NCI-H2107 (cell line): ENCODE measurements around the gene CHST9.
"Not testable (repeated sequence)": the region's sequence is repeated elsewhere in the genome, so short reads cannot be mapped to it uniquely, and the experiment has no call there.

Experiments
- DNase-seq: peaks from one replicate; lab custom pipeline; 2025; lab: John Stamatoyannopoulos, UW

The CHST9 gene

DNA sequence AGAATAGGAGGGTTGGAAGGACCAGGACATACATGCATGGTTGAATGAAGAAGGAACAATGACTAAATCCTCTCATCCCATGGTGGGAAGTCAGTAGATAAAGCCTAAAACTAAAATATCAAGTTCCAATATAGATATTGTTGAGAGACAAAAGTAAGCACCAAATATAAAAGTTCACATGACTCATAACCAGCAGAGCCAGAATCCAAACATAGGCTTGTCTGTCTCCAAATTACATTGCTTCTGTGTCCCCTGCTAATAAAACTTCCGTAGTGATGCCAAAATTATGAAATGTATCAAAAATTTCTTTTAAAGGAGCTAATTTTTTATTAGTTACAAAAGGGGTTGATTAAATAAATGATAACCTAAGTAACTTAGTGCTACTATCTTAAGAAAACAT lies 19.7 kb downstream of the CHST9 start:
- DNase-seq = no peak

- no peak for DNase-seq
These were observed 20.2 kb downstream of the CHST9 start for GRCh38 chr18:27164905-27165304.

- DNase-seq = not testable (repeated sequence)
These were observed 21.9 kb downstream of the CHST9 start for GRCh38 chr18:27163197-27163716.

GRCh38 chr18:27149240-27149639 lies 35.9 kb downstream of the CHST9 start:
- not testable (repeated sequence) for DNase-seq

DNA sequence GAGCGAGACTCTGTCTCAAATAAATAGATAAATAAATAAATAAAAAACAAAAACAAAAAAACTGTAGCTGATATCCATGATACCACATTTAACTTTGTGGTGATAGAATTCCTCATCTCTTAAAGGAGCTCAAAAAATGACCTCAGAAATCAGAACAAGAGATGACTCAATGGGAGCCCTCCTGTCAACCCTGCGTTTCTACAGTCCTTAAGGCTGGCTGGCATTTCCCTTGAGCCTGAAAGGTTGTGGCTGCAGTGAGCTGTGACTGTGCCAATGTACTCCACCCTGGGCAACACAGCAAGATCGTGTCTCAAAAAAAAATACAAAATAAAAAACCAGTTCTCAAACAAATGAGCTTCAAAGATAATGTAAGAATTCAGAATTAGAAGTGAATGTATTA lies 40.4 kb downstream of the CHST9 start:
- no peak for DNase-seq

- no peak for DNase-seq
These were observed 41.4 kb downstream of the CHST9 start for GRCh38 chr18:27143580-27144287.

GRCh38 chr18:27142891-27143290 lies 42.2 kb downstream of the CHST9 start:
- DNase-seq = no peak

GRCh38 chr18:27141876-27142275 lies 43.2 kb downstream of the CHST9 start:
- no peak for DNase-seq

DNA sequence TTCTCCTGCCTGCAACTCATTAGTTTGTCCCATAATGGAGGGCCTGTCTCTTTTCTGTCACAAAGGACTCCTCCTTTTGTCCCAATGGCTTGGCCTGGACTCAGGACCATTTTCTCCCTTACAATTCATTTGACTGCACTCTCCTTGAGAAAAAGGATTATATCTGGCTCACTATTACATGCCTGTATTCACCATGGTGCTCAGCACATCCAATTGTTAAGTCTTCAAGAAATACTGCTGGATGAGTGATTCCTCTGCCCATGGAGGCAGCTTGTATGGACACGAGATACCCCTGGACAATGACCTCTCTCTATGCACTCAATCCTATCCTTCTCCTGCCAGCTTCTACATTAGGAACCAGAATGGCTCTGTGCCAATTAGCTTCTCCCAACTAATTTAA lies 47.0 kb downstream of the CHST9 start:
- no peak for DNase-seq

DNA sequence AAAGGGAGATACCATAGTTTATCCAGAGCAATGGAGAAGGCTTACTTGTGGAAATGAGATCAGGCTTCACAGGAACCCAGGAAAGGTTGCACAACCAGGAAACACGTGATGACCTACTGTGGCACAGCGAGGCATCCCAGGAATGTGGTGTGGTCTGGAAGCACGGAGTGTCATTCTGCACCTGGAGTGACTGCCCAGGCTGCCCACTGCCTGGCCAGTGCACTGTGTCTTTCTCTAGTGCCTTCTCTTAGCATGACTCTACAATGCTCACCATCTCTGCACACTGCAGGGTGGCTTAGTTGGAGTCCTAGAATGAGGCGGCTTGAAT lies 48.9 kb downstream of the CHST9 start:
- no peak for DNase-seq

GRCh38 chr18:27135504-27136207 lies 49.5 kb downstream of the CHST9 start:
- no peak for DNase-seq

GRCh38 chr18:27130065-27130630 lies 55.0 kb downstream of the CHST9 start:
- no peak for DNase-seq

DNA sequence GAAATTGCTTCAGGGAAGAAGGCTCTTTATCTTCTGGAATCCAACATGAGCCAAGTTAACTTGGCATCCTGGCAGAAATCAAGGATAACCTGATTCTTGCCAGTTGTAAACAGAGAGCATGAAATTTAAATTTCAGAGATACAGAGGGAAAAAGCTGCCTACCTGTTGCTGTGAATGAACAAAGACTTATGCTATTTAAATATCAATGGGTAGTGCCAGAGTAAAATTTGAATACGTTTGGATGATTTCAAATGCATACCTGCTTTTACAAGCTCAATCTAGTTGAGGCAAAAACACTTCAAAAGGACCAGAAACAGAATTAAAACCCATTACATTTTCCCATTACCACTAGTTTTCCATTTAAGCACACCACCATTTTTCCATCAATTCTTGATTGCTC lies 60.9 kb downstream of the CHST9 start:
- DNase-seq = no peak

DNA sequence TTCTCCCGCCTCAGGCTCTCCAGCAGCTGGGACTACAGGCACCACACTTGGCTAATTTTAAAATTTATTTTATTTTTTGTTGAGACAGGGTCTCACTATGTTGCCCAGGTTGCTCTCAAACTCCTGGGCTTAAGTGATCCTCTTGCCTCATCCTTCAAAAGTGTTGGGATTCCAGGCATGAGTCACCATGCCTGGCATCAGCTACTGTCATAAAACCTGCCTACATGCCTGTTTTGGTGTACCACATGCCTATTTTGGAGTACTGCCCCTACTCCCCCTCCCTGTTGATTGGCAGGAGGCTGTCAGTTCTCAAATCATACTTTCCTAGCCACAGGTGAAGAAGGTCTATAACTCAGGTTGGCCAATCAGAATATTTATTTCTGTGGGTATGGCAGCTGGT lies 64.0 kb downstream of the CHST9 start:
- no peak for DNase-seq

- no peak for DNase-seq
These were observed 64.9 kb downstream of the CHST9 start for GRCh38 chr18:27120246-27120645.

DNA sequence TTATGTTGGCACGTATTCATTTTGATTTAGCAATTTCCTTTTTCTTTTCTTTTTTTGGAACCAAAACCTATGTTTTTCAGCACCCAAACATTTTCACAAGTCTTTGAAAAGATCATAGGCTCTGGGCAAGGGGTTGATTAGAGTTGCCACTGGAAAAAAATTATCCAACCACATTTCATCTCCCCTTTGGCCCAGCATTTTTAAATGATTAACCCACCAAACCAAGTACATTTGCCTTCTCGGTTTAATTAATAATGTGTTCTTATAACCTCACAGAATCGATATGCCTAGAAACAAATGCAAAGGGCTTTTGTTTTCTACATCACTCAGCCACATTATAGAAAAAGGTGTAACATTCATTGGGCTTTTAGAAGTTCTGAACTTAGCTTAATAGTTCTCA lies 66.1 kb downstream of the CHST9 start:
- DNase-seq = no peak

DNA sequence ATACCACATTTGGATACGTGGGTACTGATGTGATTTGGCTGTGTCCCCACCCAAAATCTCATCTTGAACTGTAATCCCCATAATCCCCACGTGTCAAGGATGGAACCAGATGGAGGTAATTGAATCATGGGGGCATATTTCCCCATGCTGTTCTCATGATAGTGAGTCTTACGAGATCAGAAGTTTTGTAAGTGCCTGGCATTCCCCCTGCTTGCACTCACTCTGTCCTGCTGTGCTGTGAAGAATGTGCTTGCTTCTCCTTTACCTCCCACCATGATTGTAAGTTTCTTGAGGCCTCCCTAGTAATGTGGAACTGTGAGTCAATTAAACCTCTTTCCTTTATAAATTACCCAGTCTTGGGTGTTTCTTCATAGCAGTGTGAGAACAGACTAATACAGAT lies 70.3 kb downstream of the CHST9 start:
- no peak for DNase-seq

DNA sequence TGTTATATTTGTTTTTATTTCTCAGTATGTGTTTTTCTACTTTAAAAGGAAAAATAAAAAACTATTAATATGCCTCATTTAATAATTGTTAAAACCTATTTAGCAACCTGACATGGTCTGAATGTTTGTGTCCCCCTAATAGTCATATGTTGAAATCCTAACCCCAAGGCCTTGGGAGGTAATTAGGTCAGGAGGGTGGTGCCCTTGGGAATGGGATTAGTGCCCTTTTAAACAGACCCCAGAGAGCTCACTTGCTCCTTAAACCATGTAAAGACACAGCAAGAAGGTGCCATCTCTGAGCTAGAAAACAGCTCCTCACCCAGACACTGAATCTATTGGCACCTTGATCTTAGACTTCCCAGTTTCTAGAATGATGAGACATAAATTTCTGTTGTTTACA lies 71.8 kb downstream of the CHST9 start:
- no peak for DNase-seq

DNA sequence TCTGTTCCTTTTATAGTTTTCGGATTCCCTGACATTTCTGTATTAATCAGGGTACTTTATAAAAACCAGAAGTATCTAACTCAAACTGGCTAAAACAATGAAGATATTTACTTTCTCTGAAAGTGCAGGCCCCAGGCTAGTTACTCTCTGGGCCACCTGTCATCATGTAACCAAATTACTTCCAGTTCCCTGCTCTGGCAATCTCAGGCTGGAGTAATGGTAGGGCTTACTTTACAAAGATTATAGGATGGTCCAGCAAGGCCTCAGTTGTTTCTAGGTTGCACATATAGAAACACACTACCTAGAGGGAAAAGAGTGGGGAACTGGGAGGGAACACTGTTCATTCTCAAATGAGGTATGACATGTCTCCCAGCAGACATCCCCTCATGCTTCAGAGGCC lies 74.8 kb downstream of the CHST9 start:
- no peak for DNase-seq

DNA sequence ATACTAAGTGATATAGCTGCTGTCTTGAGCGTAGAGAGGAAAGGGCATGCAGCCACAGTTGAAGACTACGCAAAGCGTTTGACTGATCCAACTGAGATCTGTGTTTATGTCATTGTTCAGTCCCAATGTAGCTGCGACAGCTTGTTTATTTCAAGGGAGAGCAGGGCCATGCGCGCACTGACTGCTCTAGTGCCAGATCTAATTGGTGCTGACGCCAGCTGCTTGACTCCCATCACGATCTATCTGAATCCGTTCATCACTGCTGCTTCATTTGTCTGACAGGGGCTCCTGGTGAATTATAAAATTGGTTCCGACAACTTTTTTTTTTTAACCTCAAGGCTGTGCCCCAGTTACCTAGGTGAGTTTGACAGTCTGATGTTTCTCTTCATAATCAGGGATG lies 75.7 kb downstream of the CHST9 start:
- no peak for DNase-seq

- DNase-seq = no peak
These were observed 76.3 kb downstream of the CHST9 start for GRCh38 chr18:27108842-27109241.

- no peak for DNase-seq
These were observed 80.4 kb downstream of the CHST9 start for GRCh38 chr18:27104743-27105142.

DNA sequence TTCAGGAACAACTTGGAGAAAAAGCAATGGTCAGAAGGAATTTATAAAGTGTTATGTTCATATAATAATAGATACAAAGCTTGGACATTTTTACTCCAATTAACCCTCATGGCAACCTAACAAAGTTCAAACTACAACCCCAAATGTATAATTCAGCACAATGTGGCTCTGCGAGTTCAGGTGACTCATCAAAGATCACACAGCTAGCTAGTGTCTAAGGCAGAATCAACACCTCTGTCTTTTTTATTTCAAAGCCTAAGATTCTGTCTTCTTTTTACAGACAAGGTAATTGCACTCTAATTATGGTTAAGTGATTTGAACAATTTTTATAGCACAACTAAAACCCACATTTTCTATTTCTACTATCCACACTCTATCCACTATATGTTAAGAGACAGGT lies 90.5 kb downstream of the CHST9 start:
- DNase-seq = no peak
